ENCODE measurements around the gene ACAP3. TPM values are rescaled to one million over a fixed set of nuclear protein-coding genes. Genes with fewer than 3 reads are reported as not detected.

The ACAP3 gene
- total and polyA plus RNA-seq, 2 donors (not counting 3 experiments of a cell fraction or from before 2014, with no cell fraction given): 27.8 to 39.0 TPM

- H2AFZ ChIP-seq (ENCODE audit: low read depth, low read length): no peak overlapping the region
These were observed 47.7 kb downstream of the ACAP3 start for GRCh38 chr1:1259951-1260600.

More at GRCh38 chr1:1259951-1260600, 47.7 kb downstream of the ACAP3 start:
- Histone ChIP-seq H3K9me1 (replicated peaks; ENCODE audit: control insufficient read depth, extremely low read depth, insufficient read depth, low read length) (no peaks in the 10 kb centered on the region), H3K9me3 (replicated peaks; ENCODE audit: control insufficient read depth, insufficient read depth, low read length) (no peaks in the 10 kb centered on the region), H3K79me2 (ENCODE audit: control insufficient read depth, insufficient read depth, low read length) (peaks cover 16% of the 10 kb centered on the region), H3K27me3 (ENCODE audit: control insufficient read depth in 2 of 2, insufficient read depth in 2 of 2, low read length in 2 of 2) (no peaks in the 10 kb centered on the region), H3K9ac (replicated peaks; ENCODE audit: extremely low read depth, insufficient read depth, low read length) (no peak overlapping the region), H3K4me2 (ENCODE audit: insufficient read depth, low read length) (no peak overlapping the region), H4K20me1 (replicated peaks; ENCODE audit: control insufficient read depth, extremely low read depth, insufficient read depth, low read length) (no peaks in the 10 kb centered on the region), H3K4me1 (ENCODE audit: control insufficient read depth, extremely low read depth, insufficient read depth, low read length) (peaks cover 21% of the 10 kb centered on the region), H3K4me3 (replicated peaks in 1 of 3; ENCODE audit: insufficient read depth in 1 of 3, low read depth in 1 of 3, low read length in 3 of 3) (no peak overlapping the region), H3K27ac (ENCODE audit: insufficient read depth, low read depth, low read length) (peak overlapping the region; percentile 72), H3K36me3 (ENCODE audit: control insufficient read depth in 2 of 2, extremely low read depth in 1 of 2, insufficient read depth in 2 of 2, low read length in 2 of 2) (peaks cover 9 to 34% of the 10 kb centered on the region in 2 experiments)
- FAIRE-seq (no peak), DNase-seq (ENCODE audit: low read depth, low spot score) (no peak)
- dilution Hi-C loops (cut with MboI; ENCODE audit: extremely low pct_ligation_motif_present, low sequenced_read_pairs): no loop called here
- ChIA-PET CTCF (interaction anchor here (0.9 to 1.3 kb wide), 3 partner anchors 14 to 31 kb away, joined by 3 to 9 read pairs (median 3); partner anchors contain the start of gene UBE2J2), POLR2A (no interaction called here)
- BruUV-seq (replicated peaks): no TSS peak
- TF ChIP-seq GATA2 (IDR thresholded peaks at IDR 0.05; ENCODE audit: insufficient read depth, insufficient read length, low read depth, low read length) (no peak), EZH2 (IDR thresholded peaks at IDR 0.05; ENCODE audit: borderline replicate concordance, low read depth, low read length, severe bottlenecking) (no peak), MYC (IDR thresholded peaks at IDR 0.05; ENCODE audit: low read depth, low read length) (no peak), POLR2A (IDR thresholded peaks at IDR 0.05; ENCODE audit: low read depth, low read length) (no peak), CTCF (IDR thresholded peaks at IDR 0.05; ENCODE audit: extremely low read depth in 1 of 2, insufficient read depth in 1 of 2, low read depth in 1 of 2, low read length in 2 of 2) (no peak), MAX (IDR thresholded peaks at IDR 0.05; ENCODE audit: insufficient read depth, insufficient read length) (no peak), FOS (IDR thresholded peaks at IDR 0.05; ENCODE audit: borderline replicate concordance, insufficient read depth, low read length) (no peak), POLR2AphosphoS5 (IDR thresholded peaks at IDR 0.05; ENCODE audit: insufficient read depth, low read depth, low read length) (no peak), JUN (IDR thresholded peaks at IDR 0.05; ENCODE audit: borderline replicate concordance, insufficient read depth, insufficient read length, low read depth) (no peak)
- intact Hi-C loops (cut with micrococcal nuclease): loop anchor here (2.0 kb wide), 1 partner anchor 27 kb away; the partner anchor contains the start of genes B3GALT6 and SDF4

Measured in endothelial cell of umbilical vein (primary cell).